H1 (cell line): ENCODE measurements around the gene CCDC78. TPM values are rescaled to one million over a fixed set of nuclear protein-coding genes. Genes with fewer than 3 reads are reported as not detected.
A peak's percentile ranks its signal among the peaks of the same experiment; 100 is the strongest.

Source experiments
- CTCF ChIA-PET: fragments of 300-600 bp; sonication (Branson Sonifier 250); formaldehyde crosslinking; loops from one replicate; lab custom pipeline; 2021; ENCODE audit not compliant: partially characterized antibody; lab: Charles Lee
- POLR2A ChIA-PET: fragments of 300-600 bp; sonication (Branson Sonifier 250); formaldehyde crosslinking; loops from one replicate; lab custom pipeline; 2021; ENCODE audit warnings: inconsistent platforms; ENCODE audit not compliant: partially characterized antibody; lab: Charles Lee
- DNase-seq, 2 experiments: peaks; one replicate each; pipeline versions ENCODE4 v3.0.0 to v3.0.0-alpha.2; 2010 to 2022; ENCODE audit warnings: low spot score in 2 of 2, low read depth in 1 of 2, mixed read lengths in 1 of 2
- FAIRE-seq: peaks from 2 replicates; lab custom pipeline; 2011; peaks lifted over from hg19 to GRCh38; lab: Jason Lieb, UNC
- H2AFZ ChIP-seq: 2 replicates; pipeline ENCODE4 v1.8.1; 2012; ENCODE audit warnings: low read length, inconsistent platforms
- H2AK5ac ChIP-seq: 2 replicates; pipeline ENCODE4 v1.6.1; 2013; ENCODE audit warnings: low read depth, low read length
- H2BK120ac ChIP-seq: replicated peaks from 2 replicates; pipeline ENCODE3; 2013; ENCODE audit warnings: low read depth, low read length, inconsistent platforms
- H2BK12ac ChIP-seq: 2 replicates; pipeline ENCODE4 v1.6.1; 2013; ENCODE audit warnings: low read depth, low read length
- H2BK15ac ChIP-seq: 2 replicates; pipeline ENCODE4 v1.6.1; 2013; ENCODE audit warnings: low read length
- H2BK20ac ChIP-seq: 2 replicates; pipeline ENCODE4 v1.6.1; 2013; ENCODE audit warnings: low read length
- H2BK5ac ChIP-seq: 2 replicates; pipeline ENCODE4 v1.6.1; 2013; ENCODE audit warnings: low read depth, low read length
- H3K14ac ChIP-seq: 2 replicates; pipeline ENCODE4 v1.6.1; 2013; ENCODE audit warnings: inconsistent platforms; ENCODE audit not compliant: insufficient read length
- H3K18ac ChIP-seq: 2 replicates; pipeline ENCODE4 v1.6.1; 2013; ENCODE audit warnings: low read length; ENCODE audit errors: extremely low read depth
- H3K23ac ChIP-seq: 2 replicates; pipeline ENCODE4 v1.6.1; 2013; ENCODE audit warnings: inconsistent platforms; ENCODE audit not compliant: insufficient read length
- H3K23me2 ChIP-seq: 2 replicates; pipeline ENCODE4 v1.6.1; 2013; ENCODE audit warnings: low read depth, low read length
- H3K27ac ChIP-seq: 2 replicates; pipeline ENCODE4 v1.6.1; 2011; ENCODE audit warnings: low read depth, low read length, inconsistent platforms
- H3K27me3 ChIP-seq, 4 experiments: replicated peaks in 1 of 4; 1 replicate in 1 of 4; 2 replicates in 3 of 4; pipeline versions ENCODE4 v1.6.1 to v1.8.1; 2011 to 2013; ENCODE audit warnings: low read length in 3 of 4, mild to moderate bottlenecking in 3 of 4, inconsistent platforms in 2 of 4, mixed read lengths in 2 of 4, moderate library complexity in 1 of 4; ENCODE audit not compliant: control insufficient read depth in 3 of 4, insufficient read depth in 3 of 4; ENCODE audit errors: extremely low read depth in 1 of 4
- H3K36me3 ChIP-seq, 4 experiments: 2 replicates each; pipeline versions ENCODE4 v1.6.1 to v1.8.1; 2011 to 2013; ENCODE audit warnings: mild to moderate bottlenecking in 4 of 4, low read length in 3 of 4, moderate library complexity in 2 of 4, control low read depth in 1 of 4, inconsistent platforms in 1 of 4; ENCODE audit not compliant: insufficient read depth in 4 of 4, control insufficient read depth in 2 of 4
- H3K4ac ChIP-seq: replicated peaks from 2 replicates; pipeline ENCODE3; 2013; ENCODE audit warnings: low read length, low read depth, mixed read lengths, inconsistent platforms; ENCODE audit not compliant: insufficient read length
- H3K4me1 ChIP-seq, 4 experiments: replicated peaks in 1 of 4; 1 replicate in 1 of 4; 2 replicates in 3 of 4; pipeline versions ENCODE4 v1.6.1 to v1.8.1; 2011 to 2013; ENCODE audit warnings: low read length in 3 of 4, inconsistent platforms in 2 of 4, mixed read lengths in 1 of 4; ENCODE audit not compliant: insufficient read depth in 4 of 4, control insufficient read depth in 3 of 4
- H3K4me2 ChIP-seq, 2 experiments: 2 replicates each; pipeline versions ENCODE4 v1.6.1 to v1.8.1; 2011 to 2013; ENCODE audit warnings: low read depth in 2 of 2, low read length in 2 of 2, control low read depth in 1 of 2, inconsistent platforms in 1 of 2, mild to moderate bottlenecking in 1 of 2; ENCODE audit not compliant: insufficient read depth in 1 of 2
- H3K4me3 ChIP-seq, 4 experiments: fragments of 200-600, 300-600 bp in 1 of 4; sonication (generic), shearing (Covaris generic), sonication (Bioruptor Twin) in 1 of 4; 2 replicates each; pipeline versions ENCODE4 v1.5.1 to v1.8.1; 2011 to 2016; ENCODE audit warnings: low read length in 4 of 4, low read depth in 3 of 4, control low read depth in 2 of 4, inconsistent platforms in 2 of 4, mild to moderate bottlenecking in 2 of 4, mixed read lengths in 1 of 4, moderate library complexity in 1 of 4; ENCODE audit not compliant: insufficient read depth in 2 of 4; ENCODE audit errors: extremely low read depth in 1 of 4
- H3K56ac ChIP-seq: replicated peaks from 2 replicates; pipeline ENCODE3; 2013; ENCODE audit warnings: low read depth, mild to moderate bottlenecking, mixed read lengths, low read length, inconsistent platforms; ENCODE audit not compliant: insufficient read length
- H3K79me1 ChIP-seq: 2 replicates; pipeline ENCODE4 v1.6.1; 2013; ENCODE audit warnings: low read depth, low read length, control low read depth
- H3K79me2 ChIP-seq, 2 experiments: 2 replicates each; pipeline versions ENCODE4 v1.6.1 to v1.8.1; 2012 to 2013; ENCODE audit warnings: low read length in 2 of 2, mild to moderate bottlenecking in 2 of 2, inconsistent platforms in 1 of 2; ENCODE audit not compliant: insufficient read depth in 2 of 2, control insufficient read depth in 1 of 2
- H3K9ac ChIP-seq, 4 experiments: replicated peaks in 1 of 4; 1 replicate in 1 of 4; 2 replicates in 3 of 4; pipeline versions ENCODE4 v1.6.1 to v1.8.1; 2011 to 2013; ENCODE audit warnings: low read depth in 3 of 4, low read length in 3 of 4, control low read depth in 2 of 4, mild to moderate bottlenecking in 2 of 4, moderate library complexity in 2 of 4, inconsistent platforms in 1 of 4; ENCODE audit errors: extremely low read depth in 1 of 4
- H3K9me3 ChIP-seq, 2 experiments: 2 replicates each; pipeline versions ENCODE4 v1.6.1 to v1.8.1; 2012 to 2013; ENCODE audit warnings: mild to moderate bottlenecking in 2 of 2, moderate library complexity in 2 of 2, control low read depth in 1 of 2, inconsistent platforms in 1 of 2, low read depth in 1 of 2, low read length in 1 of 2, mixed read lengths in 1 of 2; ENCODE audit not compliant: insufficient read depth in 2 of 2
- H4K20me1 ChIP-seq, 2 experiments: replicated peaks in 1 of 2; 2 replicates each; pipeline versions ENCODE3 to v1.8.1; 2011 to 2013; ENCODE audit warnings: inconsistent platforms in 2 of 2, low read length in 2 of 2, mild to moderate bottlenecking in 1 of 2; ENCODE audit not compliant: insufficient read depth in 2 of 2, control insufficient read depth in 1 of 2
- H4K5ac ChIP-seq: 2 replicates; pipeline ENCODE4 v1.6.1; 2013; ENCODE audit warnings: low read length, low read depth, mixed read lengths, inconsistent platforms; ENCODE audit not compliant: insufficient read length
- H4K8ac ChIP-seq: 2 replicates; pipeline ENCODE4 v1.8.0; 2013; ENCODE audit warnings: mild to moderate bottlenecking, moderate library complexity, low read length, inconsistent platforms; ENCODE audit not compliant: insufficient read depth; ENCODE audit errors: extremely low read depth
- H4K91ac ChIP-seq: replicated peaks from 2 replicates; pipeline ENCODE3; 2013; ENCODE audit warnings: low read length, mixed read lengths, inconsistent platforms; ENCODE audit not compliant: insufficient read length
- CBX5 ChIP-seq: fragments of 300-800, 300-1000 bp; sonication (generic); IDR thresholded peaks from 2 replicates; pipeline ENCODE4 v1.7.1; 2016; ENCODE audit warnings: antibody characterized with exemption, low read length, low read depth
- HDAC6 ChIP-seq: IDR thresholded peaks from one replicate; pipeline ENCODE4 v1.7.1; 2012; ENCODE audit warnings: low read depth, mild to moderate bottlenecking, inconsistent platforms, low read length, moderate library complexity
- JUND ChIP-seq: IDR thresholded peaks from 2 replicates; pipeline ENCODE4 v1.6.1; 2011; ENCODE audit warnings: mild to moderate bottlenecking, improper control_type of control experiment, low read length
- KDM5A ChIP-seq: fragments of 200-600 bp; IDR thresholded peaks from 2 replicates; pipeline ENCODE4 v1.7.1; 2012; ENCODE audit warnings: mild to moderate bottlenecking, low read length, inconsistent platforms, mixed read lengths
- POLR2AphosphoS5 ChIP-seq: IDR thresholded peaks from 2 replicates; pipeline ENCODE4 v1.6.1; 2011; ENCODE audit warnings: low read depth, low read length
- RAD21 ChIP-seq, 2 experiments: IDR thresholded peaks in 1 of 2; conservative IDR thresholded peaks in 1 of 2; 2 replicates each; pipeline ENCODE4 v1.6.1; 2011; ENCODE audit warnings: low read depth in 2 of 2, low read length in 2 of 2, improper control_type of control experiment in 1 of 2, inconsistent platforms in 1 of 2, mild to moderate bottlenecking in 1 of 2, moderate library complexity in 1 of 2
- SRF ChIP-seq: IDR thresholded peaks from 2 replicates; pipeline ENCODE4 v1.6.1; 2011; ENCODE audit warnings: mild to moderate bottlenecking, low read depth, low read length, moderate library complexity
- TBP ChIP-seq: IDR thresholded peaks from 2 replicates; pipeline ENCODE4 v1.6.1; 2011; ENCODE audit warnings: low read depth, low read length, improper control_type of control experiment
- TCF12 ChIP-seq: IDR thresholded peaks from 2 replicates; pipeline ENCODE4 v1.6.1; 2011; ENCODE audit warnings: low read depth, mild to moderate bottlenecking, low read length
- TEAD4 ChIP-seq: IDR thresholded peaks from 2 replicates; pipeline ENCODE4 v1.6.1; 2012; ENCODE audit warnings: low read depth, low read length, inconsistent platforms, mixed read lengths
- WGBS, 2 experiments: shearing (Covaris generic) in 1 of 2; methylation state at CpG; one replicate each; pipeline versions ENCODE4 v1.1.6 to v1.1.7; 2013 to 2015; ENCODE audit warnings: low lambda C conversion rate in 2 of 2, mixed read lengths in 2 of 2, inconsistent platforms in 1 of 2, low coverage in 1 of 2, missing lambda C conversion rate in 1 of 2; ENCODE audit not compliant: insufficient replicate concordance in 2 of 2, insufficient coverage in 1 of 2, insufficient read length in 1 of 2; ENCODE audit errors: extremely low coverage in 1 of 2, missing lambda C conversion rate in 1 of 2; 5-methylcytosine and 5-hydroxymethylcytosine counted together
- polyA plus RNA-seq, 7 experiments: library from polyadenylated mRNA; depleted of rRNA in 3 of 7; stranded (reverse) in 5 of 7; unstranded in 2 of 7; fragments of >200 nt in 5 of 7; fragments of 200-250 nt in 2 of 7; gene quantifications; 1 replicate in 5 of 7; 2 replicates in 1 of 7; 4 replicates in 1 of 7; pipeline versions ENCODE4 v1.2.1 to v1.2.3, GENCODE V29; 2011 to 2013; ENCODE audit warnings: missing spikeins in 2 of 7, mixed read lengths in 2 of 7
- total RNA-seq: library from RNA; stranded (reverse); fragmentation: NEBNext Ultra II Directional; extraction: Animal tissue kit (Norgen Biotek cat#: 25700); gene quantifications from 2 replicates; pipeline ENCODE4 v1.2.1, GENCODE V29; 2021
- TF ChIP-seq, protein P1 (sequence below): IDR thresholded peaks from 2 replicates; pipeline ENCODE4 v1.6.1; 2012; ENCODE audit warnings: inconsistent platforms

Gene CCDC78
- total and polyA plus RNA-seq, 2 of the 8 experiments (the other 6 are each of a cell fraction or from before 2014, with no cell fraction given) = 7.1 to 8.5 TPM

DNA sequence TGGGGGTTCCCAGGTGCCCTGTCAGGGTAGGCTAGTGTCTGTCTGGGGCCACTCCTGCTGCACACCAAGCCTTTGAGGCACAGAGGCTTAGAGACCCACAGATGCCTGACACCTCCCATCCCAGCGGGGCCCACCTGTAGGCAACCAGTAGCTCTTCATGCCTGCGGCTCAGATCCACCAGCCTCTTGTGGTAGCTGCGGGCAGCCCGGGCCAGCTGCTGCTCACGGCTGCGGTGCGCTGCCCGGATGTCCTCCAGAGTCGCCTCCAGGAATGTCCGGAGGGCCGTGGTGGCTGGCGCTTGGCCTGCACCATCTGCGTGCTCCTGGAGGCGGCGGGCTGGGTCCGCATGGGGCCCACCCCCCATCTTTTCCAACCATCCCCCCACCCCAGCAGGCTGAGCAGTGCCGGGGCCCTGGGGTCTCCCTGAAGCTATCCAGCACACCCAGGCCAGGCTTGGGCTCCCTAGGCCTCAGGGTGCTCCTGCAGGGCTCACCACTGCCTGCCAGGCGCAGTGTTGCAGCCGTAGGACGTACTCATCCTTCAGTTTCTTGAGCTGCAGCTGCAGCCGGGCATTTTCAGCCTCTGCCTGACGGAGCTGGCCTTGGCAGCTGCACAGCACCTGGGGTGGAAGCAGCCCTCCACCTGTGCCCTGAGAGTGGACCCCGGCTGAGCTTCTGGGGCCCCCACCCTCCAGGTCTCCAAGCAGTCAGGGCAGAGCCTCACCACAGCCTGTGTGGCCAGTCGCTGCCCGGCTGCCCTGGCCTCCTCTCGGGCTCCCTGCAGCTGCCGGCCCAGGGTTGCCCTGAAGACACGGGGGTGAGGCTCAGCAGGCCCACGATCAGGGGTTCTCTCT is 1.8 kb downstream of the CCDC78 start:
- H3K27ac ChIP-seq = no peak overlapping the region
- DNase-seq (peak in 1 of 2 experiments; percentile 43), FAIRE-seq (no peak)
- 95% methylated on average over 21 of the region's 29 CpGs; no CpG with 5 or more reads in 1 of the 2 experiments for WGBS, 2 experiments
- H2AFZ ChIP-seq = no peak overlapping the region
- H3K56ac ChIP-seq = no peak overlapping the region
- no peaks in the 10 kb centered on the region for H3K79me2 ChIP-seq
- ChIA-PET POLR2A (interaction anchor here (0.7 to 23.0 kb wide), 17 partner anchors 2 to 76 kb away, joined by 3 to 353 read pairs (median 7); partner anchors contain the start of genes ANTKMT, CCDC78, CHTF18 and CIAO3), CTCF (interaction anchor here (0.5 to 35.8 kb wide), 4 partner anchors 7 to 76 kb away, joined by 3 to 977 read pairs (median 700); partner anchors contain the start of genes ANTKMT, CCDC78, CHTF18 and CIAO3)
- peaks cover 0 to 6% (median 0%) of the 10 kb centered on the region in 4 experiments; a peak in 1 of 8 replicates for H3K36me3 ChIP-seq
- H3K14ac ChIP-seq = no peak overlapping the region
- H2BK15ac ChIP-seq = no peak overlapping the region
- H3K9me3 ChIP-seq = no peaks in the 10 kb centered on the region; a peak in 1 of 4 replicates
- no peak overlapping the region for H4K5ac ChIP-seq
- H3K9ac ChIP-seq = no peak overlapping the region
- no peak overlapping the region for H3K4me3 ChIP-seq
- no peak overlapping the region for H2BK20ac ChIP-seq
- H3K23me2 ChIP-seq = peaks cover 28% of the 10 kb centered on the region; the same call in 1 of the 2 replicates
- no peak overlapping the region for H2BK120ac ChIP-seq
- no peak overlapping the region for H2BK12ac ChIP-seq
- H3K4me1 ChIP-seq = peaks cover 0 to 21% (median 14%) of the 10 kb centered on the region in 4 experiments; a peak in 5 of 7 replicates
- no peak overlapping the region for H2AK5ac ChIP-seq
- no peaks in the 10 kb centered on the region for H3K79me1 ChIP-seq
- no peak overlapping the region for H3K23ac ChIP-seq
- H2BK5ac ChIP-seq = no peak overlapping the region
- peaks cover 4 to 15% of the 10 kb centered on the region in 2 experiments for H4K20me1 ChIP-seq
- no peak overlapping the region for H3K18ac ChIP-seq
- H4K91ac ChIP-seq = no peak overlapping the region
- H3K4ac ChIP-seq = no peak overlapping the region
- no peak overlapping the region; the same call in 1 of the 2 replicates for H4K8ac ChIP-seq
- peaks cover 0 to 16% (median 5%) of the 10 kb centered on the region in 4 experiments; a peak in 4 of 7 replicates for H3K27me3 ChIP-seq
- H3K4me2 ChIP-seq = no peak overlapping the region
- no peak; the same call in 1 of the 2 replicates for TF ChIP-seq POLR2AphosphoS5
- no peak for TF ChIP-seq JUND
- TF ChIP-seq, protein P1, sequence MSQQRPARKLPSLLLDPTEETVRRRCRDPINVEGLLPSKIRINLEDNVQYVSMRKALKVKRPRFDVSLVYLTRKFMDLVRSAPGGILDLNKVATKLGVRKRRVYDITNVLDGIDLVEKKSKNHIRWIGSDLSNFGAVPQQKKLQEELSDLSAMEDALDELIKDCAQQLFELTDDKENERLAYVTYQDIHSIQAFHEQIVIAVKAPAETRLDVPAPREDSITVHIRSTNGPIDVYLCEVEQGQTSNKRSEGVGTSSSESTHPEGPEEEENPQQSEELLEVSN = no peak
- TF ChIP-seq TEAD4 = no peak
- no peak for TF ChIP-seq TCF12
- no peak for TF ChIP-seq HDAC6
- no peak for TF ChIP-seq CBX5
- TF ChIP-seq TBP = no peak
- TF ChIP-seq KDM5A = no peak
- no peak for TF ChIP-seq SRF
- no peak for TF ChIP-seq RAD21 (IDR thresholded peaks at IDR 0.05 in 1 of 2, conservative IDR thresholded peaks at IDR 0.05 in 1 of 2; ENCODE audit: low read depth in 2 of 2, low read length in 2 of 2)
